Liver (tissue), 9 donors: ENCODE measurements around the gene ST7. TPM values are rescaled to one million over a fixed set of nuclear protein-coding genes. Genes with fewer than 3 reads are reported as not detected.

Experiments
- DNase-seq: peaks from one replicate; pipeline ENCODE4 v3.0.0-alpha.2; 2017; ENCODE audit warnings: low spot score
- H3K27ac ChIP-seq, 2 donors: one replicate each; pipeline ENCODE4 v1.7.0; 2013; ENCODE audit warnings: inconsistent platforms in 2 of 2, low read length in 2 of 2, control low read depth in 1 of 2, low read depth in 1 of 2, mild to moderate bottlenecking in 1 of 2
- H3K27me3 ChIP-seq, 4 donors: one replicate each; pipeline versions ENCODE4 v1.6.1 to v1.7.0; 2013; ENCODE audit warnings: low read length in 3 of 4, inconsistent platforms in 1 of 4, mild to moderate bottlenecking in 1 of 4, moderate library complexity in 1 of 4; ENCODE audit not compliant: control insufficient read depth in 4 of 4, insufficient read depth in 4 of 4
- H3K36me3 ChIP-seq, 4 donors: one replicate each; pipeline versions ENCODE4 v1.6.1 to v1.7.0; 2013; ENCODE audit warnings: low read length in 3 of 4, mild to moderate bottlenecking in 3 of 4, low read depth in 1 of 4, moderate library complexity in 1 of 4; ENCODE audit not compliant: control insufficient read depth in 4 of 4, insufficient read depth in 3 of 4
- H3K4me1 ChIP-seq, 4 donors: one replicate each; pipeline versions ENCODE4 v1.6.1 to v1.7.0; 2013; ENCODE audit warnings: low read length in 3 of 4, mild to moderate bottlenecking in 3 of 4, moderate library complexity in 1 of 4; ENCODE audit not compliant: control insufficient read depth in 4 of 4, insufficient read depth in 4 of 4
- H3K4me3 ChIP-seq, 3 donors: one replicate each; pipeline versions ENCODE4 v1.6.1 to v1.7.0; 2013; ENCODE audit warnings: low read length in 3 of 3, control low read depth in 1 of 3, low read depth in 1 of 3, mild to moderate bottlenecking in 1 of 3
- H3K9ac ChIP-seq, 2 donors: one replicate each; pipeline ENCODE4 v1.7.0; 2013; ENCODE audit warnings: low read length in 2 of 2, mild to moderate bottlenecking in 2 of 2, moderate library complexity in 2 of 2, control low read depth in 1 of 2, low read depth in 1 of 2
- H3K9me3 ChIP-seq, 4 donors: one replicate each; pipeline versions ENCODE4 v1.6.1 to v1.7.0; 2013; ENCODE audit warnings: low read length in 3 of 4; ENCODE audit not compliant: control insufficient read depth in 4 of 4
- EGR1 ChIP-seq, 2 donors: IDR thresholded peaks; 2 replicates each; pipeline ENCODE4 v1.6.1; 2016 to 2018; ENCODE audit warnings: antibody characterized with exemption in 2 of 2, low read depth in 2 of 2
- FOXA1 ChIP-seq: IDR thresholded peaks from 2 replicates; pipeline ENCODE4 v1.6.1; 2016; ENCODE audit warnings: antibody characterized with exemption
- FOXA2 ChIP-seq: IDR thresholded peaks from 2 replicates; pipeline ENCODE4 v1.6.1; 2016; ENCODE audit warnings: antibody characterized with exemption
- GABPA ChIP-seq, 2 donors: IDR thresholded peaks in 1 of 2; conservative IDR thresholded peaks in 1 of 2; 2 replicates each; pipeline ENCODE4 v1.6.1; 2016; ENCODE audit warnings: antibody characterized with exemption in 2 of 2, mild to moderate bottlenecking in 1 of 2, moderate library complexity in 1 of 2
- HNF4A ChIP-seq, 2 donors: conservative IDR thresholded peaks; 2 replicates each; pipeline ENCODE4 v1.6.1; 2016; ENCODE audit warnings: antibody characterized with exemption in 2 of 2, mild to moderate bottlenecking in 2 of 2
- HNF4G ChIP-seq: IDR thresholded peaks from 2 replicates; pipeline ENCODE4 v1.6.1; 2016; ENCODE audit warnings: antibody characterized with exemption
- MAX ChIP-seq: IDR thresholded peaks from 2 replicates; pipeline ENCODE4 v1.6.1; 2016; ENCODE audit warnings: antibody characterized with exemption
- NR2F2 ChIP-seq: IDR thresholded peaks from 2 replicates; pipeline ENCODE4 v1.6.1; 2016; ENCODE audit warnings: antibody characterized with exemption
- RAD21 ChIP-seq, 2 donors: IDR thresholded peaks; 2 replicates each; pipeline ENCODE4 v1.6.1; 2016; ENCODE audit warnings: antibody characterized with exemption in 2 of 2, mild to moderate bottlenecking in 2 of 2
- RXRA ChIP-seq, 2 donors: IDR thresholded peaks; 2 replicates each; pipeline ENCODE4 v1.6.1; 2017 to 2018; ENCODE audit warnings: antibody characterized with exemption in 2 of 2, mild to moderate bottlenecking in 1 of 2
- SP1 ChIP-seq: IDR thresholded peaks from 2 replicates; pipeline ENCODE4 v1.6.1; 2018; ENCODE audit warnings: antibody characterized with exemption, mild to moderate bottlenecking
- TAF1 ChIP-seq: conservative IDR thresholded peaks from 2 replicates; pipeline ENCODE4 v1.6.1; 2016; ENCODE audit warnings: antibody characterized with exemption, mild to moderate bottlenecking
- YY1 ChIP-seq: IDR thresholded peaks from 2 replicates; pipeline ENCODE4 v1.6.1; 2016; ENCODE audit warnings: antibody characterized with exemption, mild to moderate bottlenecking
- WGBS: extraction: QIAGEN DNeasy Blood & Tissue Kit; methylation state at CpG from one replicate; pipeline ENCODE4 v1.1.7; 2013; 5-methylcytosine and 5-hydroxymethylcytosine counted together
- polyA plus RNA-seq, 2 donors: library from polyadenylated mRNA; stranded (reverse) in 1 of 2; unstranded in 1 of 2; fragments of 200-250 nt in 1 of 2; fragments of >200 nt in 1 of 2; fragmentation: Nextera tagmentation in 1 of 2; extraction: Ambion mirVana in 1 of 2; gene quantifications; one replicate each; pipeline versions ENCODE4 v1.2.1 to v1.2.3, GENCODE V29; 2013 to 2015
- total RNA-seq, 2 donors: library from RNA; depleted of rRNA; stranded (reverse); fragments of >200 nt; gene quantifications; one replicate each; pipeline ENCODE4 v1.2.3, GENCODE V29; 2014
- TF ChIP-seq, protein P1 (sequence below): IDR thresholded peaks from 2 replicates; pipeline ENCODE4 v1.6.1; 2016; ENCODE audit warnings: antibody characterized with exemption
- TF ChIP-seq, protein P2 (sequence below): IDR thresholded peaks from 2 replicates; pipeline ENCODE4 v1.6.1; 2016; ENCODE audit warnings: antibody characterized with exemption
- TF ChIP-seq, protein P3 (sequence below): fragments of 150-350 bp; IDR thresholded peaks from 2 replicates; pipeline ENCODE4 v1.5.1; 2017; ENCODE audit warnings: improper control_type of control experiment, low read depth, low read length; ENCODE audit not compliant: missing input control
- donor health status: healthy.
- donor health status: healthy.
- donor health status: healthy.
- donor health status: healthy.
- donor health status: healthy.

ST7 gene
- total and polyA plus RNA-seq, 4 donors, result 13.5 to 30.7 (median 22.6) TPM

DNA sequence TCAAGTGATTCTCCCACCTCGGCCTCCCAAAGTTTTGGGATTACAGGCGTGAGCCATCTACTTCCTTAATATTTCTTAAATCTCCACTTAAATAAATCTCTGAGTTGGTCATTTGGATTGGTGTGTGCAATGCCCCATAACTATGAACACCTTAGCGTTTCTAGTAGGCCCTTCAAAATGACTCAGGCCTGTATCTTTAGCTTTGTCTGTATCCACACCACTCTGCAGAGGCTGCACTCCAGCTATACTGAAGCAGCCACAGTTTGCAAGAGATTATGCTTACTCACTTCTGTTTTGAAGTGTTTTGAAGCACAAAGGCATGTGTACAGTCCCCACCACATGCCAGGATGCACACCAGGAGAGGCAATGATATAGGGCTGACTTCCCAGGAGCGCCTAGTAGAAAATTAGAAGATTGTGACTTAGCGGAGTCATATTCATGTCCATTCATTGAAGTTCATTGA lies 2.4 kb upstream of the ST7 start:
- no peaks in the 10 kb centered on the region for H3K27me3 ChIP-seq
- no peak for TF ChIP-seq HNF4G
- TF ChIP-seq, protein P1, sequence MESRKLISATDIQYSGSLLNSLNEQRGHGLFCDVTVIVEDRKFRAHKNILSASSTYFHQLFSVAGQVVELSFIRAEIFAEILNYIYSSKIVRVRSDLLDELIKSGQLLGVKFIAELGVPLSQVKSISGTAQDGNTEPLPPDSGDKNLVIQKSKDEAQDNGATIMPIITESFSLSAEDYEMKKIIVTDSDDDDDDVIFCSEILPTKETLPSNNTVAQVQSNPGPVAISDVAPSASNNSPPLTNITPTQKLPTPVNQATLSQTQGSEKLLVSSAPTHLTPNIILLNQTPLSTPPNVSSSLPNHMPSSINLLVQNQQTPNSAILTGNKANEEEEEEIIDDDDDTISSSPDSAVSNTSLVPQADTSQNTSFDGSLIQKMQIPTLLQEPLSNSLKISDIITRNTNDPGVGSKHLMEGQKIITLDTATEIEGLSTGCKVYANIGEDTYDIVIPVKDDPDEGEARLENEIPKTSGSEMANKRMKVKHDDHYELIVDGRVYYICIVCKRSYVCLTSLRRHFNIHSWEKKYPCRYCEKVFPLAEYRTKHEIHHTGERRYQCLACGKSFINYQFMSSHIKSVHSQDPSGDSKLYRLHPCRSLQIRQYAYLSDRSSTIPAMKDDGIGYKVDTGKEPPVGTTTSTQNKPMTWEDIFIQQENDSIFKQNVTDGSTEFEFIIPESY, result no peak
- no peak for TF ChIP-seq FOXA1
- TF ChIP-seq MAX, result no peak
- TF ChIP-seq GABPA (IDR thresholded peaks at IDR 0.05 in 1 of 2, conservative IDR thresholded peaks at IDR 0.05 in 1 of 2), result no peak
- TF ChIP-seq RAD21 (IDR thresholded peaks at IDR 0.05), result no peak
- no peak for TF ChIP-seq SP1
- TF ChIP-seq NR2F2, result no peak
- WGBS, result 95% methylated on average over 5 of the region's 5 CpGs
- no peak overlapping the region for H3K9ac ChIP-seq
- no peaks in the 10 kb centered on the region for H3K36me3 ChIP-seq
- DNase-seq, result no peak
- H3K27ac ChIP-seq, result no peak overlapping the region
- peaks cover 0 to 14% (median 10%) of the 10 kb centered on the region in 4 donors for H3K4me1 ChIP-seq
- no peaks in the 10 kb centered on the region for H3K9me3 ChIP-seq
- no peak overlapping the region for H3K4me3 ChIP-seq

- Histone ChIP-seq H3K4me1 (peaks cover 0 to 21% (median 10%) of the 10 kb centered on the region in 4 donors), H3K27me3 (no peaks in the 10 kb centered on the region), H3K9me3 (no peaks in the 10 kb centered on the region), H3K36me3 (no peaks in the 10 kb centered on the region), H3K9ac (no peak overlapping the region), H3K27ac (no peak overlapping the region), H3K4me3 (no peak overlapping the region)
- TF ChIP-seq TAF1, result no peak
- no peak for TF ChIP-seq RAD21 (IDR thresholded peaks at IDR 0.05)
- TF ChIP-seq HNF4A (conservative IDR thresholded peaks at IDR 0.05), result no peak
- no peak for TF ChIP-seq NR2F2
- no peak for TF ChIP-seq HNF4G
- no peak for TF ChIP-seq YY1
- no peak for TF ChIP-seq FOXA2
- no peak for TF ChIP-seq EGR1 (IDR thresholded peaks at IDR 0.05; ENCODE audit: low read depth in 2 of 2)
- TF ChIP-seq GABPA (IDR thresholded peaks at IDR 0.05 in 1 of 2, conservative IDR thresholded peaks at IDR 0.05 in 1 of 2), result no peak
- TF ChIP-seq, protein P2, sequence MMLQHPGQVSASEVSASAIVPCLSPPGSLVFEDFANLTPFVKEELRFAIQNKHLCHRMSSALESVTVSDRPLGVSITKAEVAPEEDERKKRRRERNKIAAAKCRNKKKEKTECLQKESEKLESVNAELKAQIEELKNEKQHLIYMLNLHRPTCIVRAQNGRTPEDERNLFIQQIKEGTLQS, result no peak
- TF ChIP-seq, protein P3, sequence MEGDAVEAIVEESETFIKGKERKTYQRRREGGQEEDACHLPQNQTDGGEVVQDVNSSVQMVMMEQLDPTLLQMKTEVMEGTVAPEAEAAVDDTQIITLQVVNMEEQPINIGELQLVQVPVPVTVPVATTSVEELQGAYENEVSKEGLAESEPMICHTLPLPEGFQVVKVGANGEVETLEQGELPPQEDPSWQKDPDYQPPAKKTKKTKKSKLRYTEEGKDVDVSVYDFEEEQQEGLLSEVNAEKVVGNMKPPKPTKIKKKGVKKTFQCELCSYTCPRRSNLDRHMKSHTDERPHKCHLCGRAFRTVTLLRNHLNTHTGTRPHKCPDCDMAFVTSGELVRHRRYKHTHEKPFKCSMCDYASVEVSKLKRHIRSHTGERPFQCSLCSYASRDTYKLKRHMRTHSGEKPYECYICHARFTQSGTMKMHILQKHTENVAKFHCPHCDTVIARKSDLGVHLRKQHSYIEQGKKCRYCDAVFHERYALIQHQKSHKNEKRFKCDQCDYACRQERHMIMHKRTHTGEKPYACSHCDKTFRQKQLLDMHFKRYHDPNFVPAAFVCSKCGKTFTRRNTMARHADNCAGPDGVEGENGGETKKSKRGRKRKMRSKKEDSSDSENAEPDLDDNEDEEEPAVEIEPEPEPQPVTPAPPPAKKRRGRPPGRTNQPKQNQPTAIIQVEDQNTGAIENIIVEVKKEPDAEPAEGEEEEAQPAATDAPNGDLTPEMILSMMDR, result no peak
- no peak for TF ChIP-seq RXRA (IDR thresholded peaks at IDR 0.05)
- no peak for DNase-seq
- WGBS, result 95% methylated on average over 17 of the region's 17 CpGs
These were observed 1.7 kb upstream of the ST7 start for GRCh38 chr7:116951366-116952292.
